K562 (cell line): ENCODE measurements around the gene LHX3. TPM values are rescaled to one million over a fixed set of nuclear protein-coding genes. Genes with fewer than 3 reads are reported as not detected.

Source experiments
- MECOM ChIP-seq: fragments of 250-450 bp; sonication (Bioruptor Pico); IDR thresholded peaks from 2 replicates; pipeline ENCODE4 v1.8.0; 2022; ENCODE audit warnings: inconsistent platforms
- NCOA2 ChIP-seq, 2 experiments: fragments of 450-650 bp; IDR thresholded peaks; 2 replicates each; pipeline ENCODE4 v1.6.1; 2018; ENCODE audit warnings: mild to moderate bottlenecking in 2 of 2, moderate library complexity in 1 of 2; ENCODE audit not compliant: partially characterized antibody in 2 of 2
- NFIC ChIP-seq: fragments of 450-650 bp; IDR thresholded peaks from 2 replicates; pipeline ENCODE4 v1.6.1; 2017; ENCODE audit warnings: mild to moderate bottlenecking, inconsistent platforms
- PHB2 ChIP-seq: fragments of 450-650 bp; IDR thresholded peaks from 2 replicates; pipeline ENCODE4 v1.6.1; 2017; ENCODE audit warnings: low read depth
- RREB1 ChIP-seq: fragments of 250-450 bp; sonication (Bioruptor Pico); IDR thresholded peaks from 2 replicates; pipeline ENCODE4 v1.4.0; 2020
- SIRT6 ChIP-seq: IDR thresholded peaks from one replicate; pipeline ENCODE4 v1.6.1; 2012; ENCODE audit warnings: low read depth, mild to moderate bottlenecking, control low read depth, inconsistent platforms, low read length, moderate library complexity
- SMARCA5 ChIP-seq: fragments of 450-650 bp; IDR thresholded peaks from 2 replicates; pipeline ENCODE4 v1.6.1; 2016
- TCFL5 ChIP-seq: fragments of 250-450 bp; sonication (Bioruptor Pico); conservative IDR thresholded peaks from 2 replicates; pipeline ENCODE4 v1.6.1; 2021; ENCODE audit warnings: mild to moderate bottlenecking, moderate library complexity, matching md5 sums
- TEAD1 ChIP-seq, 2 experiments: fragments of 450-650 bp in 1 of 2; sonication (generic) in 1 of 2; formaldehyde crosslinking; IDR thresholded peaks; 2 replicates each; pipeline versions ENCODE4 v1.4.0 to v1.8.0; 2020 to 2022; ENCODE audit warnings: mild to moderate bottlenecking in 2 of 2, missing genetic modification reagents in 1 of 2
- ZBTB1 ChIP-seq: sonication (generic); formaldehyde crosslinking; IDR thresholded peaks from 2 replicates; pipeline ENCODE4 v1.8.1; 2023; ENCODE audit warnings: missing genetic modification reagents, low read depth, mild to moderate bottlenecking, borderline replicate concordance
- ZHX1 ChIP-seq: fragments of 150-350 bp; conservative IDR thresholded peaks from 2 replicates; pipeline ENCODE4 v1.6.1; 2014; ENCODE audit warnings: low read length
- ZNF23 ChIP-seq: fragments of 250-450 bp; sonication (Bioruptor Pico); IDR thresholded peaks from 2 replicates; pipeline ENCODE4 v1.4.0; 2020; ENCODE audit warnings: mild to moderate bottlenecking
- ZNF274 ChIP-seq: IDR thresholded peaks from 2 replicates; pipeline ENCODE4 v1.6.1; 2011; ENCODE audit warnings: low read depth, mild to moderate bottlenecking, low read length, moderate library complexity, borderline replicate concordance
- ZNF316 ChIP-seq: fragments of 450-650 bp; IDR thresholded peaks from 2 replicates; pipeline ENCODE4 v1.6.1; 2016
- polyA plus RNA-seq, 8 experiments: library from polyadenylated mRNA; depleted of rRNA in 4 of 8; stranded (reverse) in 5 of 8; unstranded in 3 of 8; fragments of >200 nt; fragmentation: Nextera tagmentation in 2 of 8; fragmentation: Illumina TruSeq in 1 of 8; extraction: Ambion mirVana in 2 of 8; extraction: Trizol in 1 of 8; gene quantifications; 2 replicates each; pipeline versions ENCODE4 v1.2.1 to v1.2.3, GENCODE V29; 2011 to 2014; ENCODE audit warnings: inconsistent platforms in 1 of 8, missing spikeins in 1 of 8
- total RNA-seq, 7 experiments: library from RNA; depleted of rRNA in 6 of 7; stranded (reverse); fragments of >200 nt in 6 of 7; fragmentation: Illumina TruSeq in 2 of 7; extraction: Trizol in 2 of 7; gene quantifications; 2 replicates each; pipeline versions ENCODE4 v1.2.1 to v1.2.3, GENCODE V29; 2011 to 2021; ENCODE audit warnings: low replicate concordance in 1 of 7
- TF ChIP-seq, protein P1 (sequence below): sonication (generic); formaldehyde crosslinking; IDR thresholded peaks from 2 replicates; pipeline ENCODE4 v1.8.0; 2022; ENCODE audit warnings: mild to moderate bottlenecking, missing genetic modification reagents
- TF ChIP-seq, protein P2 (sequence below): fragments of 450-650 bp; IDR thresholded peaks from one replicate; pipeline ENCODE4 v1.6.1; 2018; ENCODE audit warnings: mild to moderate bottlenecking, moderate library complexity; ENCODE audit not compliant: partially characterized antibody

The LHX3 gene
- total and polyA plus RNA-seq, 9 of the 15 experiments (the other 6 are each of a cell fraction or from before 2014, with no cell fraction given), result 0.09 TPM; not detected in 8

DNA sequence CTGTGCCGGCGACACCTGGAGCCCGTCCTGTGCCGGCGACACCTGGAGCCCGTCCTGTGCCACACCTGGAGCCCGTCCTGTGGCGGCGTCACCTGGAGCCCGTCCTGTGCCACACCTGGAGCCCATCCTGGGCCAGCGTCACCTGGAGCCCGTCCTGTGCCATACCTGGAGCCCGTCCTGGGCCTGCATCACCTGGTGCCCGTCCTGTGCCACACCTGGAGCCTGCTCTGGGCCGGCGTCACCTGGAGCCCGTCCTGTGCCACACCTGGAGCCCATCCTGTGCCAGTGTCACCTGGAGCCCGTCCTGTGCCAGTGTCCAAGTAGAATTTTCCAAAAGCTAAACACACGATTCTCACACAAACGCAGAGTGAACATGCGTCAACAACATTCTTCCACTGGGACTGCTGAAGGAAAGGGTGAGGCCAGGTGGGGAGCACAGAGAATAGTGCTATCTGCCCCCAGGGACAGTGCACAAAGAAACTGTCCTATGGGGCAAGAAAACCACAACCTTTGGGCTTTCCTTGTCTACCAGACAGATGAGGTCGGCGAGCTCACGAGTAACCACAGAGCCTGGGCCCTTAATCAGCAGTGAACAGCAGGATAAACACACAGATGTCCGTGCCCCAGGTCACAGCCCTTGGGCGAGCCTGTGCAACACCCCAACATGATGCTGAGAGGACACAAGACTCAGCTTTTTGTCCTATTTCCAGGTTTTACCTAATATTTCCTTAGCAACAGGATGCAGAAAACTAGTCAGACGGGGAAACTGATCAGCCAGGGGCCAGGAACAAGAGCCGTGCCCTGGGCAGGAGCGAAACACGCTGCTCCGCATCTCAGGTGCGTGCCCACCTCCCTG lies 32.8 kb upstream of the LHX3 start (continued):
- TF ChIP-seq ZHX1 (no peak), ZBTB1 (CRISPR knock-in tag) (peak; percentile 88; the same call in 1 of the 2 replicates), ZNF274 (no peak), ZNF23 (CRISPR knock-in tag) (no peak), PHB2 (peak; percentile 75), SMARCA5 (no peak), NFIC (peak; percentile 77), ZNF316 (no peak), RREB1 (CRISPR knock-in tag) (0 out of 2 replicates have a peak, but pooled peaks have one; percentile 17), NCOA2 (IDR thresholded peaks at IDR 0.05; ENCODE audit: partially characterized antibody in 2 of 2) (no peak), MECOM (CRISPR knock-in tag) (no peak), TCFL5 (no peak), SIRT6 (no peak), TEAD1 (CRISPR knock-in tag; IDR thresholded peaks at IDR 0.05) (no peak)
- TF ChIP-seq, protein P1, sequence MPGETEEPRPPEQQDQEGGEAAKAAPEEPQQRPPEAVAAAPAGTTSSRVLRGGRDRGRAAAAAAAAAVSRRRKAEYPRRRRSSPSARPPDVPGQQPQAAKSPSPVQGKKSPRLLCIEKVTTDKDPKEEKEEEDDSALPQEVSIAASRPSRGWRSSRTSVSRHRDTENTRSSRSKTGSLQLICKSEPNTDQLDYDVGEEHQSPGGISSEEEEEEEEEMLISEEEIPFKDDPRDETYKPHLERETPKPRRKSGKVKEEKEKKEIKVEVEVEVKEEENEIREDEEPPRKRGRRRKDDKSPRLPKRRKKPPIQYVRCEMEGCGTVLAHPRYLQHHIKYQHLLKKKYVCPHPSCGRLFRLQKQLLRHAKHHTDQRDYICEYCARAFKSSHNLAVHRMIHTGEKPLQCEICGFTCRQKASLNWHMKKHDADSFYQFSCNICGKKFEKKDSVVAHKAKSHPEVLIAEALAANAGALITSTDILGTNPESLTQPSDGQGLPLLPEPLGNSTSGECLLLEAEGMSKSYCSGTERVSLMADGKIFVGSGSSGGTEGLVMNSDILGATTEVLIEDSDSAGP (CRISPR knock-in tag), result no peak
- TF ChIP-seq, protein P2, sequence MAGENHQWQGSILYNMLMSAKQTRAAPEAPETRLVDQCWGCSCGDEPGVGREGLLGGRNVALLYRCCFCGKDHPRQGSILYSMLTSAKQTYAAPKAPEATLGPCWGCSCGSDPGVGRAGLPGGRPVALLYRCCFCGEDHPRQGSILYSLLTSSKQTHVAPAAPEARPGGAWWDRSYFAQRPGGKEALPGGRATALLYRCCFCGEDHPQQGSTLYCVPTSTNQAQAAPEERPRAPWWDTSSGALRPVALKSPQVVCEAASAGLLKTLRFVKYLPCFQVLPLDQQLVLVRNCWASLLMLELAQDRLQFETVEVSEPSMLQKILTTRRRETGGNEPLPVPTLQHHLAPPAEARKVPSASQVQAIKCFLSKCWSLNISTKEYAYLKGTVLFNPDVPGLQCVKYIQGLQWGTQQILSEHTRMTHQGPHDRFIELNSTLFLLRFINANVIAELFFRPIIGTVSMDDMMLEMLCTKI, result no peak
